ES-I3 (cell line): ENCODE data around the gene KCNMB2.

Source experiments
- H3K36me3 ChIP-seq: 2 replicates; pipeline ENCODE4 v1.6.1; 2013; ENCODE audit warnings: mild to moderate bottlenecking, low read length, control low read depth, moderate library complexity; ENCODE audit not compliant: insufficient read depth
- H3K4me1 ChIP-seq: 2 replicates; pipeline ENCODE4 v1.6.1; 2013; ENCODE audit warnings: mild to moderate bottlenecking, control low read depth, low read length; ENCODE audit not compliant: insufficient read depth
- H3K9ac ChIP-seq: 2 replicates; pipeline ENCODE4 v1.6.1; 2013; ENCODE audit warnings: low read depth, mild to moderate bottlenecking, low read length, moderate library complexity
- H3K9me3 ChIP-seq: 2 replicates; pipeline ENCODE4 v1.6.1; 2013; ENCODE audit warnings: mild to moderate bottlenecking, low read length, moderate library complexity; ENCODE audit not compliant: control insufficient read depth, insufficient read depth

KCNMB2 gene

DNA sequence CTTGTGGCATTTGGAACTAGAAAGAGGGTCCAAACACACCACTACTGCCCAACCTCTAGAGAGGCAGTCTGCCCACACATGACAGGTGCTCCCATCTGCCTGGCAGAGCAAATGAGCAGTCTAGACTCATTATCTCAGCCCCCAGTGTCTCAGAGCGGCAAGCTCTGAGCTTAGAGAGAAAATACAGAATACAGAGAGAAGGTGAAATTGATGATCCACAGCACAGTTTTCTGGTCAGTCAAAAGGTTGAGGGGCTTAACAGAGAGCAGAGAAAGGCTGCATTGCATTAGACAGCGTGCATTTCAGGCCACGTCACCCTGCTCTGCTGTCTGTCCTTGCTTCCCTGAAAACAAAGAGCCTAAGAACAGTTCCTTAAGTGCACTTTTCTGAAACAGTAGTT is 135.1 kb downstream of the KCNMB2 start:
- H3K9ac ChIP-seq = no peak overlapping the region

DNA sequence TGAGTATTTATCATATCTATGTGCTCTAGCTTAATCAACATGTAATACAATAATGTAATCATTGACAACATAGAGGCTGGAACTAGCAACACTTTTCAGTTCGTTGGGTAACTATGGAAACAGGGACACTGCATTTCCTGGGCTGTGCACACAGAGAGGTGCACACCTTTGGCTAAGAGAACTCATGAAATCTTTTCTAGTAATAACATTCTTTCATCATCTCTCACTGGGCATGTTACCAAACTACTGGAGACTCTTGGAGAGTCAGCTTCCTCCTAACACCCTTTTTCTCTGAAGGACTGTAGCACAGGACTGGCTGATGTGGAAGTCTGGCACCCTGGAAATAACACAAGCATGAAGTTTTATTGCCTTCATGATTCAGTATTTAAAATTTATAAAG is 135.6 kb downstream of the KCNMB2 start:
- no peaks in the 10 kb centered on the region for H3K9me3 ChIP-seq
- peaks cover 3% of the 10 kb centered on the region; the same call in 1 of the 2 replicates for H3K4me1 ChIP-seq
- H3K36me3 ChIP-seq = no peaks in the 10 kb centered on the region
- no peak overlapping the region for H3K9ac ChIP-seq

More for the DNA sequence above, 135.1 kb downstream of the KCNMB2 start:
- Histone ChIP-seq H3K9me3 (no peaks in the 10 kb centered on the region), H3K36me3 (no peaks in the 10 kb centered on the region), H3K4me1 (peaks cover 3% of the 10 kb centered on the region; the same call in 1 of the 2 replicates)

DNA sequence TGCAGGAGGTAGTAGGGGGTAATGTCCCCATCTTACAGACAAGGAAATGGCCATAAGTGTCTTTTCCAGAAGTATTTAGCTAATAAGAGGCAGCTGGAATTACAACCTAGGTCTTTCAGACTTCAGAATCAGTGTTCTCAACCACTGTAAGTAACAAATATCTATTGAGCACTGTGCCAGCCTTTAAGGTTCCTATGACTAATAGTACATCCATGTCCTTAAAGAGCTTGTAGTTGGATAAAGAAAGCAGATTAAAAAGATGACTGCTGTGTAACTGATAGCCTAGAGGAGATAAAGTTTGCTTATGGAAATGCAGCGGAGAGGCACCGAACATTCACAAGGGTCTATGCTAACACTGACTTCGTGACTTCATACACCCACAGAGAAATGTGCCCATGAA is 136.0 kb downstream of the KCNMB2 start:
- no peaks in the 10 kb centered on the region for H3K36me3 ChIP-seq
- no peak overlapping the region for H3K9ac ChIP-seq
- no peaks in the 10 kb centered on the region for H3K9me3 ChIP-seq
- H3K4me1 ChIP-seq = peaks cover 3% of the 10 kb centered on the region; the same call in 1 of the 2 replicates

DNA sequence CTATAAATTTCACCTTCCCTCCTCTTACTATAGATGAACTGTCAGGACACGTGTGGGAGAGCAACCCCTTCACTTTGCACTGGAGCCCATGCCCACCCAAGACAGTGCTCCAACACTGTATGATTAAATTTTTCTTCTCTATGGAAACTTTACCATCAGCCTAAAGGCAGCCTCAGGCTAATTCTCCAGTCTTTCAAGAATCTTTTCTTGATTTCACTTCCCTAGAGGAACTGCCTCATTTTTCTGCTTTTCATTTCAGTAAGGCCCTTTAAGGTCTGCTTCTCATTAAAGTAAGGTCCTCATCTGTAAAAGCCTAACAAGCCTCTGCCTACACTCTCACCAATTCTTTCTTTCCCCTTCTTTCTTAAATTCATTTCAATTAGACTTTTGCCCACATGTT is 137.3 kb downstream of the KCNMB2 start:
- Histone ChIP-seq H3K9ac (no peak overlapping the region), H3K4me1 (peaks cover 3% of the 10 kb centered on the region; the same call in 1 of the 2 replicates), H3K9me3 (no peaks in the 10 kb centered on the region), H3K36me3 (no peaks in the 10 kb centered on the region)

DNA sequence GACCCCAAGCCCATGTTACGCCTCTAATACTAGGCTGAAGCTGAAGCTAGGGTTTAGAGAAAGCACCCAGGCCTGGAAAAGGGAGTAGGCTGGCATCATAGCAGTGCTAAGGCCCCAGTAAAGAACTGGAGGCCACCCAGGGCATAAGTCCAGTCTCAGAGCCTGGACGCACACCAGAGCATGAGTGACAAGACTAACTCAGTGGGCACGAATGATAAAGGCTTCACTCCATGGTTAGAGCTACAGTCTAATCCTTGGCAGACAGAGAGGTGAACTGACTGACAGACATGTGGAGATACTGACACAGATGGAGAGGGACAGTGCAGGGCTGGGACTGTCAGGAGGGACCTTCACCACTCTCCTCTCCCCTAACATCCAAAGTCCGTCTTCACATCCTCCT is 139.8 kb downstream of the KCNMB2 start:
- H3K4me1 ChIP-seq = no peaks in the 10 kb centered on the region
- H3K9me3 ChIP-seq = no peaks in the 10 kb centered on the region
- no peak overlapping the region for H3K9ac ChIP-seq
- no peaks in the 10 kb centered on the region for H3K36me3 ChIP-seq

DNA sequence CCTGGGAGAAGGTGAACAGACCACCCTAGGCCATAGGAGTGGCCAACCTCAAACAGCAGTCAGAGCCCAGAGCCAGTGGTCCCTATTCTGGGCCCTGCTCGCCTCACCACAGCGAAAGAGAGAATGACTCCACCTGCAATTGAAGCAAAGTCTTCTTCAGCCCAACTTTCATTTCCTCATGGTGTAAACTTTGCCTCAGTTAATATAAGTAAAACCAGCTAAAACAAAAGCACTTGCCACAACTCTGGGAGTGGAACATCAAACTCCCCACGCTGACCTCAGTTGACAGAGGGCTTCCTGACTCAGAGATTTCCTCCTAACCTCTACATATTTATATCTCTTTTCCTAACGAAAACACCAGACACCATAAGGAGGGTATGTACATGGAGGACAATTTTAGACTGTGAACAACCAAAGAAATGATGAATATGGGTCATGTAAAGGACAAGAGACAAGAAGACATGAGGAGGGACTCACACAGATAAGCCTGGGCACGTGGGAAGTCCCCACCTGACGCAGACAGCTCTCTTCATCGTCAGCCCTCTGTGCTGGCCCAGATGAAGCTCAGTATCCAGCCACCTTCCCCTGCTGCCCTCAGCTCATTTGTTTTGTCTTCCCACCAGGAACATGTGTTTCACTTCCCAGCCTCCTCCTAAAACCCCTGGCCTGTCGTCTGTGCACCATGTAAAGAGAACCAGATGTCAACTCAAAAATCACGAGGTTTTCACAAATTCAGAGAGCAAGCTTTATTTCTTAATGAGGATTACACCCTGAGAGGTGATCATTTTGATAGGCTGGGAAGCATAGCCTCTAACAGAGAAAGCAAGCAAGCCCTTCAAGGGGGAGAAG is 140.9 kb downstream of the KCNMB2 start:
- Histone ChIP-seq H3K36me3 (no peaks in the 10 kb centered on the region), H3K9me3 (no peaks in the 10 kb centered on the region), H3K4me1 (no peaks in the 10 kb centered on the region), H3K9ac (no peak overlapping the region)

DNA sequence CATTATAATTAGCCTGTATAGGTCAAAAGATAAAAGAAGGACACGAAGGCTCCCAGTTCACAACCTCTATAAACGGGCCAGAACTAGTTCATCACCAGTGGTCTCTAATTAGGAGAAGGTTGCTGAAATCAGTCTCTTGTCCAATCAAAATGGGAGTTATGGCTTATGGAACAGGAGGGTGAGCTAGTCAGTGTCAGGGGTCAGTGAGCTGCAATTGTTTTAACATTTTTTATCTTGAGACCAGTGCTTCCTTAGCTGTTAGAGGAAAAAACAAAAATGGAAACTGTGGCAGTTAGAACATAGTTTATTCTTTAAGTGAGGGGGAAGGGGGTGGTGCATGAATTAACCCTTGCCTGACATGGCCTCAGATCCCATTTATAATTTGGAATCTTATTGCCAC is 141.7 kb downstream of the KCNMB2 start:
- Histone ChIP-seq H3K4me1 (no peaks in the 10 kb centered on the region), H3K36me3 (no peaks in the 10 kb centered on the region), H3K9me3 (no peaks in the 10 kb centered on the region), H3K9ac (no peak overlapping the region)

DNA sequence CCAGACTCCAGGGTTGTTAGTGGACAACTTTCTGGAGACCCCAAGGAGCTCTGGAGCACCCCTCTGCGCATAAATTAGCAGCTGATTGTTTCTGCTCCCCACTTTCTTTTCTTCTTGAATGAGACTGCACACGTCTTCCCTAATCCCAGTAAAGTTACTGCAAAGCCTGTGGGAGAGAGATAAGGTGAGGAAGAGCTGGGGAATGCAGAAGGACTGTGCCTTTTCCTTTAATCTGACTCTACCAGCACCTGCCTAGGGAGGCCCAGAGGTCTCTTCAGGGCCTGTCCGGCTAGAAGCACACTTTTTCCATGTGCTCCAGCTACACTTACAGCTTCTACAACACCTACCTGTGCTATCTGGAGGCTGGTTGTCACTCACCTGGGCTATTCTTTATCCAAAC is 143.8 kb downstream of the KCNMB2 start:
- Histone ChIP-seq H3K4me1 (no peaks in the 10 kb centered on the region), H3K36me3 (no peaks in the 10 kb centered on the region), H3K9ac (no peak overlapping the region), H3K9me3 (no peaks in the 10 kb centered on the region)

DNA sequence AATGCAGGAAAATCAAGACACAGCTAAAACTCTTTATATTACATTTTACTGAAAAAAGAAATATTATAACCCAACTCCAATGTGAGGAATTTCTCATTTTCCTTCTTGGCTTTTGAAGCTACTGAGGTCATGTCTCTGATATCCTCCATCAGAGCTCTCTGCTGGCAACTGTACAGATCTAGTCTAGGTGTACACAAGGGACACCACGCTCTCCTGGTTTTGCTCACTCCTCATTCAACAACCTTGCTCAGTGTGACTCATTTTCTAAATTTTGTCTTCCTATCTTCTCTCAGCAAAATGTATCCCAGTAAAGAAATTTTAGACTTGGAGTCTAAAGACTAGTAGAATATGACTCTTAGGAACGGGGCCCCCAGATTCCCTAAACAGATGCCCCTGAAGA is 144.3 kb downstream of the KCNMB2 start:
- no peaks in the 10 kb centered on the region for H3K36me3 ChIP-seq
- no peak overlapping the region for H3K9ac ChIP-seq
- no peaks in the 10 kb centered on the region for H3K9me3 ChIP-seq
- no peaks in the 10 kb centered on the region for H3K4me1 ChIP-seq

DNA sequence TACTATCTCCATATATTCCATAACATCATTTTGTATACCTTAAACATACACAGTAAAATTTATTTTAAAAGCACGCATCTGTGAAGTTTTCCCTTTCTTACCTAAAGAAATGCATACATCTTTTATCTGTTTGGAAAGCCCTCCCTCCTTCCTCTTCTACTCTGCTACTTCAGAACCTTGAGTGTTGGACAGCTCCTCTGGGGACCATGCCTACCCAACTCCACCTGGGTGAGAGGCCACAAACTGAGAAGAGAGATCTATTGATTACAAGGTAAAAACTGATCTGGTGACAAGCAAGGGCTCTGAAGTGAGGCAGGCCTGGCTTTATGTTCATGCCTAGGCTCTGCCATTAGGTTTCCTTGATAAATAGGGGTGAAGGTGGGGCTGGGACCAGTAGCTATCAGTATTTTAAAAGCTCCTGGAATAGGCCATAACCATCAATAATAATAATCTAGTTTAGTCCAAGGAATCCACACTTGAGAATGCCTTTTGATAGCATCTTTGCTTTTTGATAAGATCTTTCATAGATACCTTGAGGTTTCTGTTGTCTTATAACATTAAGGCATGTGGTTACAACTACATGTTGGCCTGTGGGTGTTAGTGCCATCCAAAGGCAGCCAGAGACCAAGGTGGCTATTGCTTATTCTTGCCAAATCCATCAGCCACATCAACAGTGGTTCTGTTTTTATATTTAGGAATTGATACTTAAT is 148.8 kb downstream of the KCNMB2 start:
- H3K36me3 ChIP-seq = no peaks in the 10 kb centered on the region
- no peak overlapping the region for H3K9ac ChIP-seq
- no peaks in the 10 kb centered on the region for H3K4me1 ChIP-seq
- no peaks in the 10 kb centered on the region for H3K9me3 ChIP-seq

DNA sequence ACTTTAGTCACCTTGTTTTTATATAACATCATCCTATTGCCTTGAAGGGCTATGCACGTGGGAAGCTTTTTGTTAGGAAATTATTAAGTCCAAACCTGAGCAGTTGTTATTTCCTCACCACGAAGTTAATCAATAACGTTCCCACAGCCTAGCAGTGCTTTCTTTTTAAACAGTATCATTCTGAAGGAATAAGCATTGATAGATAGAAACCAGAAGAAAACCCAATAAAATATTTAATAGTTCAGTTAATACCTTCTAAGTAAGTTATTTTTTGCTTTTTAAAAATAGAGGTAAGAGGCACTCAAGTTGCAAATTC is 149.3 kb downstream of the KCNMB2 start:
- Histone ChIP-seq H3K9ac (no peak overlapping the region), H3K36me3 (no peaks in the 10 kb centered on the region), H3K4me1 (no peaks in the 10 kb centered on the region), H3K9me3 (no peaks in the 10 kb centered on the region)

DNA sequence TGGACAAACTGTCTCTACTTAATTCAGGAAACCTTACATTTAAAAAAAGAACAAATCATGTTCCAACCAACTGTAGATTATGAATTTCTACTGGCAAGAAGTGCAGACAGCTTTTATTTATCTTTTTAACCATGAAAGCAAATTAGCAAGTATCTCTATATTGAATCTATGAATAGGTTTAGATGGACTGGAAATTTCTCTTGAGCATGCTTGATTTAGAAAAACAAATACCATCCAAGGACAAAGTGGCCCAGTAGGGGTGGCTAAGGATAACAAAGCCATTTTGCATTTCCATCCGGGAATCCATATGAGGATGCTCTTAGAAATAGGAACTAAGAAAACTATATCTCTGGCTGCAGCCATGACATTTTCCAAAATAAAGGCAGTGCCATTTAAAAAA is 150.6 kb downstream of the KCNMB2 start:
- H3K9ac ChIP-seq = no peak overlapping the region
- H3K36me3 ChIP-seq = no peaks in the 10 kb centered on the region
- no peaks in the 10 kb centered on the region for H3K4me1 ChIP-seq
- H3K9me3 ChIP-seq = no peaks in the 10 kb centered on the region

DNA sequence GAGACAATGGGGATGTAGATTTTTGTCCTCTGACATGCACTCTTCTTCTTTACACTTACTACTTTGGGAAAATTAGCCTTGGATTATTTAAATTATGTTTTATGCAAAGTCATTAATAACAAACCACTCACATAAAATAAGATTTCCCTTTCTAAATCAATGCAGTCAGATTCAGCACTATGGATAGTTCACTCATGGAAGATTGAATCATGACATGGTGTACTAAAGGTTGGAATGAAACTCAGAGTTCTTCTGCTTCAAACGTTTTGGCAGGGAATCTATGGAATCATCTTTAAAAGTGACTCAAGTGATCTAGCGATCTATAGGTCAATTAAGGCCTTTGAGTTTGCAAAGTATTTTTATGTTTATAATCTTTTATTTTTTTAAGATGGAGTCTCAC is 154.3 kb downstream of the KCNMB2 start:
- no peaks in the 10 kb centered on the region for H3K4me1 ChIP-seq
- H3K9me3 ChIP-seq = no peaks in the 10 kb centered on the region
- H3K36me3 ChIP-seq = no peaks in the 10 kb centered on the region; the same call in 1 of the 2 replicates
- no peak overlapping the region for H3K9ac ChIP-seq

DNA sequence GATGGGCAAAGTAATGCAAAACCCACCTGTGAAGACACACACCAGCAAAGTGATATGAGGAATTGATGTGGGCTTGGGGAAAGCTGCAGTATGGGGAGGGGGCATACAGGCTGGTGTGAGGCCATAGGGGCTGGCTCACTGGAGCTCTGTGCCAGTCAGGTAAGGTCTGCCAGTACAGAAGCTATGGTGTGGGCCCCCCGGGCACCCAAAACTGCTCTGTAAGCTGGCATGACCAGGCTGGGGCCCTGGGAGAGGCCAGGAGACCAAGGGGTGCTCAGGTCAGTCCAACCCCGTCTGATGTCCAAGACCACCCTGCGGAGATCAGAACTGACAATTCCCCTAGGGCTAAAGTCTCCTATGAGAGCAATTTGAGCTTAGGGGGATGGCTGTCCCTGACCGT is 163.1 kb downstream of the KCNMB2 start:
- peaks cover 4% of the 10 kb centered on the region; the same call in 1 of the 2 replicates for H3K9me3 ChIP-seq
- H3K4me1 ChIP-seq = no peaks in the 10 kb centered on the region
- H3K9ac ChIP-seq = no peak overlapping the region
- no peaks in the 10 kb centered on the region; the same call in 1 of the 2 replicates for H3K36me3 ChIP-seq

DNA sequence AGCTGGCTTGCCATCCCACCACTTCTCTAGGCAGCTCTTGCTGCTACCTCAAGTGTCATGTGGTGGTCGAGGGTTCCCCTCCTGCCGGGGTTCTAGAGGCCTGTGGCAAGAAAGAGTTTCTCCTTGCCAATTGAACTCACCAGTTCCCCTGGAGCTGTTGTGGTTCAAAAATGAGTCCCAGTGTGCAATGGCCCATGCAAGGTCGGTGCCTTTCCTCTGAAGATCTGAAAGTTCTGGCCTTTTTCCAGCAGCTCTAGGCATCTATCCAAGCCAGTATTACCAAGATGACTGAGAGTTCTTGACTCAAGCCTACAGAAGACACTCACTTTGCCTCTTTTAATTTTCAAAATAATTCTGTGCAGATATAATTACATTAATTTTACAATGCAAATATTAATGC is 163.6 kb downstream of the KCNMB2 start:
- Histone ChIP-seq H3K9me3 (peaks cover 4% of the 10 kb centered on the region; the same call in 1 of the 2 replicates), H3K4me1 (no peaks in the 10 kb centered on the region), H3K9ac (no peak overlapping the region), H3K36me3 (no peaks in the 10 kb centered on the region; the same call in 1 of the 2 replicates)
